ENCODE measurements around the gene KDM4D.
A peak's percentile ranks its signal among the peaks of the same experiment; 100 is the strongest.

Gene KDM4D

DNA sequence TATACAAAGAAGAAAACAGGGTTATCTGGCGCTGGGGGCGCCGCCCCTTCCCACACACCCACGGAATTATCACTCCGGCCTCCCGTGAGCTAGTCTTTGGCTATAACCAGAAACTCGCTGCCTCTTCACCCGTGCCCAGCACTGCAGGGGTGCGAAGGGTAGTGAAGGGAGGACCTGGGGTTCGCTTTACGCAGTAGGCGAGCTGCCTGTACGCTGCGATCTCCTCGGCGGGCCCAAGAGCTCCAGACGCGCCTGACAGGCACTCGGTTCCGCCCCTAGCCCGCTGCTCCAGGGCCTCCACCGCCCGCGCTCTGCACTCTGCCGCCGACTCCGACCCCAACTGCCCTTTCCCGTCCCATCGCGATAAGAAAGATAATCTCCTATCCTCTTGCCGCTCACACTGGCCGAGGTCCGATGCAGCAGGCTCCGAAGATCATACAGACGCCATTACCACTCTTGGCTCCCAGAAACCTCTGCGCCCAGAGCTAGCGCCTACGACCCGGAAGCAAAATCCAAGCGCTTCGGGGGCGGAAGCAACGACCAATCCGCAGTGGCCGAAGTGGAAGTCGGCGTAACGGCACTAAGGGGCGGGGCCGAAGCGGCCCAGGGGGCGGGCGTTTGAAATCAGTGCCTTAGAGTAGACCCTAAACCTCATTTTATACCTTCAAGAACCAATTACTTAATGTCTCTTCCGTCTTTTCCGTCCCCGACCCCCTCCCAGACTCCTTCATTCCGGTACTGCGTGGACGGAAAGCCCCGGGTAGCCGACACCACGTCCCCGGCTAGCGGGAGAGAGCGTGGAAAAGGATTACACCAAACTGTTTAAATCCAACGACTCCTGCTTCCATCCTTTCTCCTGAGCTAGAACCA lies at the start of gene KDM4D, which contains the start of gene CWC15:
Gene KDM4D (plus strand): TSS at position 611 of the 870 bp plus-strand sequence. CDS start 23,664 bp downstream, outside the sequence.
Gene CWC15 (minus strand): TSS at position 458 of the 870 bp plus-strand sequence. CDS start 1,371 bp downstream, outside the sequence.
- TF ChIP-seq, protein P1, sequence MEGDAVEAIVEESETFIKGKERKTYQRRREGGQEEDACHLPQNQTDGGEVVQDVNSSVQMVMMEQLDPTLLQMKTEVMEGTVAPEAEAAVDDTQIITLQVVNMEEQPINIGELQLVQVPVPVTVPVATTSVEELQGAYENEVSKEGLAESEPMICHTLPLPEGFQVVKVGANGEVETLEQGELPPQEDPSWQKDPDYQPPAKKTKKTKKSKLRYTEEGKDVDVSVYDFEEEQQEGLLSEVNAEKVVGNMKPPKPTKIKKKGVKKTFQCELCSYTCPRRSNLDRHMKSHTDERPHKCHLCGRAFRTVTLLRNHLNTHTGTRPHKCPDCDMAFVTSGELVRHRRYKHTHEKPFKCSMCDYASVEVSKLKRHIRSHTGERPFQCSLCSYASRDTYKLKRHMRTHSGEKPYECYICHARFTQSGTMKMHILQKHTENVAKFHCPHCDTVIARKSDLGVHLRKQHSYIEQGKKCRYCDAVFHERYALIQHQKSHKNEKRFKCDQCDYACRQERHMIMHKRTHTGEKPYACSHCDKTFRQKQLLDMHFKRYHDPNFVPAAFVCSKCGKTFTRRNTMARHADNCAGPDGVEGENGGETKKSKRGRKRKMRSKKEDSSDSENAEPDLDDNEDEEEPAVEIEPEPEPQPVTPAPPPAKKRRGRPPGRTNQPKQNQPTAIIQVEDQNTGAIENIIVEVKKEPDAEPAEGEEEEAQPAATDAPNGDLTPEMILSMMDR (IDR thresholded peaks at IDR 0.05), result no peak
- no peaks in the 10 kb centered on the region for H3K9me3 Mint-ChIP-seq
- peaks cover 4% of the 10 kb centered on the region for H3K27me3 Mint-ChIP-seq (ENCODE audit: low read depth, poor library complexity)
- H3K36me3 Mint-ChIP-seq (ENCODE audit: low read depth), result peaks cover 32% of the 10 kb centered on the region
- peak within 1 kb of the TSS; percentile 99 for H3K4me3 Mint-ChIP-seq
- peak within 1 kb of the TSS; percentile 99 for H3K27ac Mint-ChIP-seq
- DNase-seq, result peak; percentile 92
- peaks cover 30% of the 10 kb centered on the region for H3K4me1 Mint-ChIP-seq

DNA sequence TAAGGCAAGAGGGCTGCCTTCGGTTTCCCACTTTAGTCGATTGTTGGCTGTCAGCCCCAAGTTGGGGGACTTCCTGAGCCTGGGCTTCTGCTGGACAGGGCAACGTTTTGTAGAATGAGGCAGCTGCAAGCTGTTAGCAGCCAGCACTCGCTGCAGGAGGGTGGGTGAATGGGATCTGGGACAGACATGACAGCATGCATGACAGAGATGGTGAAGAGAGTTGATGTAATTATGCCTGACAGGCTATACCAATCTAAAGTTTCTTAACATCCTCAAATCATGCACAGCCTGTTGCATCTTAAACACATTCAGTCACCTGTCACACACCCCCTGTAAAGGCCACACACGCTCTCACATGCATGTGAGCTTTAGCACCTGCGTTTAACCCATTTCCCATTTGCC lies 49.3 kb upstream of the KDM4D start:
- H3K9me3 Mint-ChIP-seq, result no peaks in the 10 kb centered on the region
- no peaks in the 10 kb centered on the region for H3K27me3 Mint-ChIP-seq (ENCODE audit: low read depth, poor library complexity)
- TF ChIP-seq, protein P1 (IDR thresholded peaks at IDR 0.05), result no peak
- peaks cover 38% of the 10 kb centered on the region for H3K4me1 Mint-ChIP-seq
- no peak overlapping the region for H3K4me3 Mint-ChIP-seq
- no peaks in the 10 kb centered on the region for H3K36me3 Mint-ChIP-seq (ENCODE audit: low read depth)
- H3K27ac Mint-ChIP-seq, result no peak overlapping the region
- DNase-seq, result no peak

DNA sequence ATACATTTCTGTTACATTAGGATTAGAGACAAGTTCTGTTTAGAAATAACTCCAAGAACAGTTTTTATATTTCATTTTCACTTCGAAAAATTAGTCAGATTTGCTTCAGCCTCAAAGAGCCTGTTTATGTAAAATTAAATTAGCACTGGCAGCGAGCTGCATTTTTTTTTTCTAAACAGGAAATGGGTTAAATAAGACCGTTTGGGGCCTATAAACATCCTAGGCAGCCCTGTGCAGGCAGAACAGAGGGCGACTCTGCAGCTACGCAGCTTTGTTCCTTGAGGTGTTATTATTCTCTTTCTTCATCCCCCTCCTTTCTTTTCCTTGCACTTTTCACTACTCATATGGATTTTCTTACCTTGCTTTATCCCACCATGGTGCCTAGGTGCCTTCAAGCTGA lies 48.9 kb upstream of the KDM4D start:
- no peak for DNase-seq
- TF ChIP-seq, protein P1 (IDR thresholded peaks at IDR 0.05), result no peak
- H3K4me3 Mint-ChIP-seq, result no peak overlapping the region
- H3K4me1 Mint-ChIP-seq, result peaks cover 38% of the 10 kb centered on the region
- no peak overlapping the region for H3K27ac Mint-ChIP-seq
- no peaks in the 10 kb centered on the region for H3K27me3 Mint-ChIP-seq (ENCODE audit: low read depth, poor library complexity)
- no peaks in the 10 kb centered on the region for H3K9me3 Mint-ChIP-seq
- H3K36me3 Mint-ChIP-seq (ENCODE audit: low read depth), result no peaks in the 10 kb centered on the region

DNA sequence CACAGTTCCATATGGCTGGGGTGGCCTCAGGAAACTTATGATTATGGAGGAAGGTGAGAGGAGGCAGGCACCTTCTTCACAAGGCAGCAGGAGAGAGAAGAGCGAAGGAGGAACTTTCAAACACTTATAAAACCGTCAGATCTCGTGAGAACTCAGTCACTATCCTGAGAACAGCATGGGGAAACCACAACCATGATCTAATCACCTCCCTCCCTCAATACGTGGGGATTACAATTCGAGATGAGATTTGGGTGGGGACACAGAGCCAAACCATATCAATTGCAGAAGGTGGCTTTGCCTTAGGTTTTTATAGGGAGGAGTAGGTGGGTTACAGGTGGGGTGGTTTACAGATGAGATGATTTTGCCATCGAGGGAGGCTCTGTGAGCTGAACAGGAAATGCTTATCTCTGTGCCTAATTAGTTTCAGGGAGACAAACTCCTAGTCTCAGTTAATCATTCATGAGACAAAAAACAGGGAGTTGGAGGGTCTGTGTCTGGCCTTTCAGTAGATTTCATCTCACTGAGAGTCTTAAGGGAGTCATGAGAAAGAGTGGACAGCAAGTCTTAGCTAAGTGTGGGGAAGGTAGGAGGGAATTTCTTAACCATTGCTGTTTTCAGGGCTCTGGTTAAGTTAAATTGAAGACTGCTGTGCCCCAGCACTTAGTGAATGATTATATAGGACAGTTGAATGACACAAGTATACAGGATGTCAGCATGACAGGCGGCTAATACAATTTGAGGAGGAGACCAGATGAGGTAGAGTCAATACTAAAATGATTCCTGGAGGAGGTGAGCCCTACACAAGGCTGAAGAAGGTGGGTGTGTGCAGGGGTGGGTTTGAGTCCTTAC lies 47.9 kb upstream of the KDM4D start:
- H3K9me3 Mint-ChIP-seq, result no peaks in the 10 kb centered on the region
- H3K36me3 Mint-ChIP-seq (ENCODE audit: low read depth), result no peaks in the 10 kb centered on the region
- TF ChIP-seq, protein P1 (IDR thresholded peaks at IDR 0.05), result no peak
- peaks cover 38% of the 10 kb centered on the region for H3K4me1 Mint-ChIP-seq
- peak overlapping the region; percentile 19 for H3K27ac Mint-ChIP-seq
- H3K27me3 Mint-ChIP-seq (ENCODE audit: low read depth, poor library complexity), result peaks cover 3% of the 10 kb centered on the region
- no peak for DNase-seq
- no peak overlapping the region for H3K4me3 Mint-ChIP-seq

DNA sequence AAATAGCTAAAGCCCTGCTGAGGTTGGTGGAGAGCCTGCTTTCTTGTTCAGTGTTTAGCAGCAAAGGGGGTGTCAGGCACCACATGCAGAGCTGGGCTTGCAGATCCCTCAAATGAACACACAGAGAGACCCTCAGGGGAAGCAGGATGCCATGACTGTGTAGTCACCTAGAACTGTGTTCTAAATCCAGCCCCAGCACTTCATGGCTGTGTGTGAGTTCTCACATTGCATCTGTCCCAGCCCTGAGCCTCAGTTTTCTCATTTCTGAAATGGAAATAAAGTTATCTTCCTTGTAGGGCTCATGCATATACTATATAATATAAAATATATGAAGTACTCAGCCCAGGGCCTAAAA lies 47.3 kb upstream of the KDM4D start:
- no peak for DNase-seq
- Mint-ChIP-seq H3K27me3 (ENCODE audit: low read depth, poor library complexity) (peaks cover 3% of the 10 kb centered on the region), H3K9me3 (no peaks in the 10 kb centered on the region), H3K4me3 (no peak overlapping the region), H3K27ac (peak overlapping the region; percentile 92), H3K36me3 (ENCODE audit: low read depth) (no peaks in the 10 kb centered on the region), H3K4me1 (peaks cover 38% of the 10 kb centered on the region)
- TF ChIP-seq, protein P1 (IDR thresholded peaks at IDR 0.05), result no peak

Data from nephron progenitor cell (in vitro differentiated cells).